Fibroblast of villous mesenchyme (primary cell): ENCODE results near the gene TMEM150B. TPM values are rescaled to one million over a fixed set of nuclear protein-coding genes. Genes with fewer than 3 reads are reported as not detected.
A peak's percentile ranks its signal among the peaks of the same experiment; 100 is the strongest.

Experiments used
- DNase-seq: peaks from one replicate; pipeline ENCODE4 v3.0.0-alpha.2; 2010; ENCODE audit warnings: low read depth
- H3K4me3 ChIP-seq: 2 replicates; pipeline ENCODE4 v1.5.1; 2011; ENCODE audit warnings: low read depth, mild to moderate bottlenecking, low read length
- total RNA-seq: library from RNA; depleted of rRNA; stranded (reverse); fragments of >200 nt; gene quantifications from 2 replicates; pipeline ENCODE4 v1.2.3, GENCODE V29; 2012
- TF ChIP-seq, protein P1 (sequence below): IDR thresholded peaks from 2 replicates; pipeline ENCODE4 v1.5.1; 2012; ENCODE audit warnings: low read depth, mild to moderate bottlenecking, low read length; ENCODE audit not compliant: insufficient read depth

Gene TMEM150B
- total RNA-seq, 1 donor: not detected

DNA sequence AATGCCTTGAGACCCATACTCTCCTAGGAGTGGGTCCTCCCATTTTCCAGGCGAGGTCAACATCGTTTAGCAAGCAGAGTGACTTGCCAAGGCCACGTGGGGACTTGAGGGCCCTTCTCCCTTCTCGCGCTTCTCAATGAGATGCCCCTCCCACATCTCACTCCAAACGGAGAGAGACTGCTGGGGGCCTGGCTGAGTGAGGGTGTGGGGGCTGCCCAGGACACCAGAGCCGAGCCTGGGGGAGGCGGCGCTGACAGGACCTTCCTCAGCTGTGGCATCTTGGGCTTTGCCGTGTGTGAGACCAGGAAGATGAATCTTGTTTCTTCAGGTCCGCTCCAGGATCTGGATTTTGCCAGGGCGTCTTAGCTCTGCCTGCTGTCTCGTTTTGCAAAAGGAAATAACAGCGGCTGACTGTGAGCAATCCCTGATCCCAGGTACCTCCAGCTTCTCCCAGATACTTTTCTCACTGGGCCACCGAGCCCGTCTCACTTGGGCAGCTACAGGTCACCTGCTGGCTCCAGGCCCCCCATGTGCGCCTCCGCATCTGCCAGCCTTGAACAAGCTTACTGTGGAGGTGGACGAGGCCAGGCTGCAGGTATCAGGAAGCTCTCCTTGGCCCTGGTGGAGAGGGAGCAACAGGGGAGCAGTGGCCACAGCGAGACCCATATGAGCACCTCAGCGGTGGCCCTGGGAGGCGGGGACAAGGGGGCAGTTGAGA, 23.3 kb upstream of the TMEM150B start:
- DNase-seq: no peak
- H3K4me3 ChIP-seq: no peak overlapping the region
- TF ChIP-seq, protein P1, sequence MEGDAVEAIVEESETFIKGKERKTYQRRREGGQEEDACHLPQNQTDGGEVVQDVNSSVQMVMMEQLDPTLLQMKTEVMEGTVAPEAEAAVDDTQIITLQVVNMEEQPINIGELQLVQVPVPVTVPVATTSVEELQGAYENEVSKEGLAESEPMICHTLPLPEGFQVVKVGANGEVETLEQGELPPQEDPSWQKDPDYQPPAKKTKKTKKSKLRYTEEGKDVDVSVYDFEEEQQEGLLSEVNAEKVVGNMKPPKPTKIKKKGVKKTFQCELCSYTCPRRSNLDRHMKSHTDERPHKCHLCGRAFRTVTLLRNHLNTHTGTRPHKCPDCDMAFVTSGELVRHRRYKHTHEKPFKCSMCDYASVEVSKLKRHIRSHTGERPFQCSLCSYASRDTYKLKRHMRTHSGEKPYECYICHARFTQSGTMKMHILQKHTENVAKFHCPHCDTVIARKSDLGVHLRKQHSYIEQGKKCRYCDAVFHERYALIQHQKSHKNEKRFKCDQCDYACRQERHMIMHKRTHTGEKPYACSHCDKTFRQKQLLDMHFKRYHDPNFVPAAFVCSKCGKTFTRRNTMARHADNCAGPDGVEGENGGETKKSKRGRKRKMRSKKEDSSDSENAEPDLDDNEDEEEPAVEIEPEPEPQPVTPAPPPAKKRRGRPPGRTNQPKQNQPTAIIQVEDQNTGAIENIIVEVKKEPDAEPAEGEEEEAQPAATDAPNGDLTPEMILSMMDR: no peak

DNA sequence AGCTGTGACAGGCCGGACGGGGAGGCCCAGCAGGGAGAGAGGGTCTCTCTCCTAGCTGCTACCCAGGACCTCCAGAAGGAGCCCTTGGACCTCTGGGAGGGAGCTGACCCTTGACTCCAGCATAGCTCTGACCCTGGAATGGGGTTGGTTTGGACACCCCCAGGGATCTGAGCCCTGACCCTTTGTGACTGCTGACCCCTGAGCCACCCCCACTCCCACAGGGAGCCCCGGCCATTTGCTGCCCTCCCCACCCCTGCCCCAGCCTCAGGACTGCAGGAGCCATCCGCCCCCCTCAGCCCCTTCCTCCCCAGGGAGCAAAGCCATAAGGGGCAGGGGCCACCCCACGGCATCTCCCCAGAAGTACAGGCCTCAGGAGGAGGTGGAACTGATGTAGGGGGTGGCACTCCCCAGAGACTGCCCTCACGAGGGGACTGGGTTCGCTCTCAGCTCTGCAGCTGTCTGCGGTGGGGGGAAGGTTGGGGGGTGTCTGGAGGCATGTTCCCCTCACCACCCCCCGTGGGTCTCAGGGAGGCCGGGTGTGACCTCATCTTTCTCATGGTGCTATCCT, 22.4 kb upstream of the TMEM150B start:
- no peak overlapping the region for H3K4me3 ChIP-seq
- TF ChIP-seq, protein P1: no peak
- DNase-seq: no peak

DNA sequence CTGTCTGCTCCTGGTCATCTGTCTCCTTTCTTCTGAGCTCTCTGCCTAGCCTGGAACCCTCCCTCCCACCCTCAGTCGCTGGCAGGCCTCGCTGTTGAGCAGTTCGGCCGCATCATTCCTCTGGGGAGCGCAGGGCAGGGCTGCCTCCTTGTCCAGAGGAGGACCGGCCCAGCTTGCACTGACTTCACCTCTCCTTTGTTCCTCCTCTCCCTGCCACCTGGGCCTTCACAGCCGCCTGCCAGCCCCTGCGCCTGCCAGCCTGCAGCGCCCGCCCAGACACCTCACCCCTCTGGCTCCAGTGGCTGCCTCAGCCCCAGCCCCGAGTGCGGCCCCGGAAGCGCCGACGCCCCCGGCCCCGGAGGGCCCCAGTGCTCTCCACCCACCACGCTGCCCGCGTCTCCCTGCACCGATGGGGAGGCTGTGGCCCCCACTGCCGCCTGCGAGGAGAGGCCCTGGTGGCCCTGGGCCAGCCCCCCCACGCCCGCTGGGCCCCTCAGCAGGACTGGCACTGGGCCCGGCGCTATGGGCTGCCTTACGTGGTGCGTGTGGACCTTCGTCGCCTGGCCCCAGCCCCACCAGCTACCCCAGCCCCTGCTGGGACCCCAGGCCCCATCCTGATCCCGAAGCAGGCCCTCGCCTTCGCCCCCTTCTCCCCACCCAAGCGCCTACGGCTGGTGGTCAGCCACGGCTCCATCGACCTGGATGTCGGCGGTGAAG, 21.7 kb upstream of the TMEM150B start:
- no peak for DNase-seq
- no peak overlapping the region for H3K4me3 ChIP-seq
- TF ChIP-seq, protein P1: no peak

DNA sequence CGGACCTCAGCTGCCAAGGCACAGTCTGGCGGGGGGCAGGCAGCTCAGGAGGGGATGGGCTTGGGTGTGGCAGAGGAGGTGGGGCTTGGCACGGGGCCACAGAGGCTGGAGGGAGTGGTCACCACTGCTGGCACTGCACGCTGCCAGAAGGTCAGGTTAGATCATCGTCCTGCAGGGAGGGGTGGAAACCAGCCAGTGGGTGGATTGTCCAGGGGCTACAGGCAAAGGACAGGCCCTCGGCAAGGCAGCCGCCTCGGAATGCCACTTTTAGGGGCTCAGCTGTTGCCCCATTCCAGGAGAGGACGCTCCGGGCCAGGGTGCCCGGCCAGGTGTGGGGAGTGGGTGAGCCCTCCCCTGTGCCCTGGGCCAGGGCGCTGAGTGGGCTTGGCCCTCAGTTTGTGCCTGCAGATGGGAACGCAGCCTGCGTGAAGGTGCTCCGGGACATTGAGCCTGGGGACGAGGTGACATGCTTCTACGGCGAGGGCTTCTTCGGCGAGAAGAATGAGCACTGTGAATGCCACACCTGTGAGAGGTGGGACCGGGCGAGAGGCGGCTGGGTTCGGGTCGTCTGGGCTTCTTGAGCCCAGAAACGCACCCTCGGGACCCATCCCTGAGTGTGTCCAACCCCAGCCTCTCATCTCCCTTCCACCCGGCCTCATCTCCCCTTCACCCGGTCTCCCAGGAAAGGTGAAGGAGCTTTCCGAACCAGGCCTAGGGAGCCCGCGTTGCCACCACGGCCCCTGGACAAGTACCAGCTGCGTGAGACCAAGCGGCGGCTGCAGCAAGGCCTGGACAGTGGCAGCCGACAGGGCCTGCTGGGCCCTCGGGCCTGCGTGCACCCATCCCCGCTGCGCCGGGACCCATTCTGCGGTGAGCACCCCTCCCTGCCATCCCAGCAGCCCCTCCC, 20.9 kb upstream of the TMEM150B start:
- TF ChIP-seq, protein P1: no peak
- no peak for DNase-seq
- H3K4me3 ChIP-seq: no peak overlapping the region

DNA sequence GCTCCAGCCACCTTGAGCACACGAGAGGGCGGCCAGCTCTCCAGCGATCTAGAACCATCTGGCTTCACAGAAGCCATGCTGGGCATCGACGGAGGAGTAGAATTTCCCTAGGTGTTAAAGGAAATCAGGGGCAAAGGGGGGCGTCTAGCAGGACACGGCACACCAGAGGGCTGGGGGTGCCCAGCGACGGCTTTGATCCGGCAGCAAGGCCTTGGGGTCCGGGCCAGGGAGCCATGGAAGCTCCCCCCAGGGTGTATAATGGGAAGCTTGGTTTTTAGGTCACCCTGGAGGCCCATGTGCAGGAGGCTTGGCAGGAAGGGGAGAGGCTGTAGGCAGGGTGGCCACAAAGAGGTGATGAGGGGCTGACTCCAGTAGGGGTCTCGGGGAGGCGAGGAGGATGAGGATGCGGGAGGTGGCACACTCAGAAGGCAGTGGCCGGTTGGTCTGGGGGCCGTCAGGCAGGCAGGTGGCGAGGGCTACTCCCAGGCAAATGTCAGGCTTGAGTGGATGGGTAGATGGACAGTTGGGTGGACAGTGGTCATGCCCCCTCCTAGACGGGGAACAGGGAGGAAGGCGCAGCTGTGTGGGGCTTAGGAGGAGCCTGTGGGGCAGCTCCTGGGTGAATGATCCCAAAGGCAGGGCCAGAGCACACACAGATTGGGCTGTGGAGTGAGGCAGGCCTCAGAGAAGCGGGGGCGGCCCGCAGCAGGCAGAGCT, 20.1 kb upstream of the TMEM150B start:
- TF ChIP-seq, protein P1: no peak

DNA sequence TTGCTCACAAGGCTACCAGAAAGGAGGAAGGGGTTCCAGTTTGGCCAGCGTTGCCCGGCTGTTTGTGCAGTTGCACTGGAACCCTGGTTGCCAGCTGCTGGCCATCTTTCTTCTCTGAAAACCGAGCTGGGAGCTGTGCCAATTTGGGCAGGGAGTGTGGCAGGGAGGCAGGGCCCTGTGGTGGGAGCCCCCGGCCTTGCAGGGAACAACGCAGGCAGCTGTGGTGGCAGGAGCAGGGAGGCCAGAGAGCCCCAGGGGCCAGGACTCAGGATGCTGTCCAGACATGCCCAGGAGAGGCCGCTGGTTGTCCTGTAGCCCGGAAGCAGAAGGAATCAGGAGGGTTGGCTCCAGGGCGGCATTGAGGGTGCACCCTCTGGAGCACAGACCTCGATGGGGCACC, 19.3 kb upstream of the TMEM150B start:
- no peak overlapping the region for H3K4me3 ChIP-seq
- DNase-seq: peak; percentile 44
- TF ChIP-seq, protein P1: peak; percentile 14

More for the DNA sequence above, 20.1 kb upstream of the TMEM150B start:
- H3K4me3 ChIP-seq: no peak overlapping the region
- DNase-seq: no peak
